ENCODE measurements around the gene ELFN2. TPM values are rescaled to one million over a fixed set of nuclear protein-coding genes. Genes with fewer than 3 reads are reported as not detected.
A peak's percentile ranks its signal among the peaks of the same experiment; 100 is the strongest.
"Not testable (repeated sequence)": the region's sequence is repeated elsewhere in the genome, so short reads cannot be mapped to it uniquely, and the experiment has no call there.

ELFN2 gene
- polyA plus RNA-seq, 2 of the 4 experiments (the other 2 are of a cell fraction), result 0.94 to 8.1 TPM

GRCh38 chr22:37471727-37472417, 44.6 kb upstream of the ELFN2 start:
- Histone ChIP-seq H3K4me1 (no peaks in the 10 kb centered on the region), H3K4me3 (no peak overlapping the region), H3K4me2 (no peak overlapping the region), H3K27ac (no peak overlapping the region), H3K9me3 (no peaks in the 10 kb centered on the region)
- TF ChIP-seq CBX2 (IDR thresholded peaks at IDR 0.05; ENCODE audit: borderline replicate concordance, low read depth) (no peak), MAZ (IDR thresholded peaks at IDR 0.05; ENCODE audit: borderline replicate concordance, low read depth, low read length) (no peak), ZFP36 (IDR thresholded peaks at IDR 0.05; ENCODE audit: borderline replicate concordance, partially characterized antibody) (peak; percentile 13), HDAC2 (IDR thresholded peaks at IDR 0.05) (no peak), HOXA7 (CRISPR knock-in tag; IDR thresholded peaks at IDR 0.05) (no peak), BHLHE40 (IDR thresholded peaks at IDR 0.05; ENCODE audit: low read depth, low read length) (no peak), E2F6 (IDR thresholded peaks at IDR 0.05; ENCODE audit: borderline replicate concordance, low read depth) (no peak)
- ATAC-seq (peak in 1 of 2 experiments; percentile 25; a peak in 3 of 6 replicates), FAIRE-seq (no peak), DNase-seq (ENCODE audit: low read depth in 1 of 2, low spot score in 1 of 2) (no peak)
- 81% methylated on average over 8 of the region's 9 CpGs for WGBS (ENCODE audit: missing lambda C conversion rate)
- CTCF ChIA-PET, result interaction anchor here (0.5 to 5.6 kb wide), 32 partner anchors 9 to 1153 kb away, joined by 3 to 42 read pairs (median 5); partner anchors contain the start of gene MFNG
- POLR2A ChIA-PET, result no interaction called here

- H3K9me3 ChIP-seq, result no peaks in the 10 kb centered on the region
- ChIA-PET CTCF (interaction anchor here (0.9 to 5.6 kb wide), 6 partner anchors 11 to 154 kb away, joined by 3 to 27 read pairs (median 4); partner anchors contain the start of gene MFNG), POLR2A (no interaction called here)
- no peak for ATAC-seq
- DNase-seq (ENCODE audit: low read depth in 1 of 2, low spot score in 1 of 2), result no peak
- TF ChIP-seq TFCP2L1 (CRISPR knock-in tag; IDR thresholded peaks at IDR 0.05) (no peak), MAFK (IDR thresholded peaks at IDR 0.05; ENCODE audit: partially characterized antibody) (no peak)
- 72% methylated on average over 5 of the region's 5 CpGs for WGBS (ENCODE audit: missing lambda C conversion rate)
- H3K4me3 ChIP-seq, result no peak overlapping the region
- H3K4me1 ChIP-seq, result no peaks in the 10 kb centered on the region
- no peak for FAIRE-seq
- no peak overlapping the region for H3K27ac ChIP-seq
- H3K4me2 ChIP-seq, result no peak overlapping the region
These were observed 42.8 kb upstream of the ELFN2 start for GRCh38 chr22:37470087-37470445.

- ATAC-seq (no peak), DNase-seq (ENCODE audit: low read depth in 1 of 2, low spot score in 1 of 2) (no peak), FAIRE-seq (no peak)
- ChIA-PET CTCF (interaction anchor here (0.9 to 1.9 kb wide), 6 partner anchors 11 to 153 kb away, joined by 3 to 9 read pairs (median 4); partner anchors contain the start of gene MFNG), POLR2A (no interaction called here)
- H3K4me1 ChIP-seq, result no peaks in the 10 kb centered on the region
- H3K4me3 ChIP-seq, result no peak overlapping the region
- H3K9me3 ChIP-seq, result no peaks in the 10 kb centered on the region
- TF ChIP-seq CTCF (IDR thresholded peaks at IDR 0.05), result no peak
- no peak for TF ChIP-seq HOXB13 (CRISPR knock-in tag; IDR thresholded peaks at IDR 0.05; ENCODE audit: low read depth)
- TF ChIP-seq TP53 (CRISPR knock-in tag; IDR thresholded peaks at IDR 0.05), result no peak
- TF ChIP-seq REST (IDR thresholded peaks at IDR 0.05), result no peak
- TF ChIP-seq NR3C1 (IDR thresholded peaks at IDR 0.05), result no peak
- H3K27ac ChIP-seq, result no peak overlapping the region
- WGBS (ENCODE audit: missing lambda C conversion rate), result 80% methylated on average over 4 of the region's 8 CpGs
- H3K4me2 ChIP-seq, result no peak overlapping the region
These were observed 42.3 kb upstream of the ELFN2 start for GRCh38 chr22:37469416-37470086.

- CTCF ChIA-PET, result interaction anchor here (1.5 kb wide), 1 partner anchor 12 kb away, joined by 4 read pairs; no protein-coding TSS in a partner anchor
- H3K4me2 ChIP-seq; H3K27ac ChIP-seq; H3K4me3 ChIP-seq; H3K9me3 ChIP-seq; ATAC-seq; DNase-seq (ENCODE audit: low read depth in 1 of 2, low spot score in 1 of 2); FAIRE-seq; H3K4me1 ChIP-seq; POLR2A ChIA-PET: not testable (repeated sequence)
- WGBS (ENCODE audit: missing lambda C conversion rate), result 70% methylated on average over 4 of the region's 14 CpGs
These were observed 41.0 kb upstream of the ELFN2 start for GRCh38 chr22:37468201-37468695.

Data from A549 (cell line).